GM21447 (cell line): ENCODE results near the gene CTNNA2.

Experiments
- ATAC-seq: cut with Tn5 transposase; IDR thresholded peaks from one replicate; pipeline ENCODE4 v1.9.1; 2021; ENCODE audit not compliant: unreplicated experiment

CTNNA2 gene

DNA sequence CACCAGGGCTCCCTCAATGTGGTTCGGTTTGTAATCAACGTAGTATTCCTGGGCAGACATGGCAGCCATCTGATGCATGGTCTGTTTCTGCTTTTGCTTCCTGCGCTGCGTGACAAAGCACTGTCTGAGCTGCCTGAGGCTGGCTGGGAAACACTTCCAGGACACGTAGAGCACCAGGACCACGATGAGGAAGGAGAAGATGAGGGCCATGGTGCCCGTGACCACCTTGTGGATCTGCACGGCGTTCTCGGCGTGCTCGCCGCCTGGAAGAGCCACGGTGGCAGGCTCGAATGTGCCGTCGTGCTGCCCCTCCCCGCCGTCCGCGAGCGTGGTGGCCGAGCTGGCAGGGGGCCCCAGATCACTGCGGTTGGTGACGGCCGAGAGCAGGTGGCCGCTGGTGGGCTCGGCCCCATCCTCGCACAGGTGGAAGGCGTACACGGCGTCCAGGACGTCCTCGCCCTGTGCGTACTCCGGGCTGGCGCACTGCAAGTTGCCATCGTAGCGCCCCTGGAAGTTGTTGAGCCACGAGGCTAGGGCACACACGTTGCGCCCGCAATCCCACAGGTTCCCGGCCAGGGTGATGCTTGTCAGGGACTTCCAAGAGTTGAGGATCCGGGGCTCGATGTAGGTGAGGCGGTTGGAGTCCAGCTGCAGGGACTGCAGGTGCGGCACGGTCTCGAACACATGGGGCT lies 789.6 kb downstream of the CTNNA2 start:
- ATAC-seq: no peak

DNA sequence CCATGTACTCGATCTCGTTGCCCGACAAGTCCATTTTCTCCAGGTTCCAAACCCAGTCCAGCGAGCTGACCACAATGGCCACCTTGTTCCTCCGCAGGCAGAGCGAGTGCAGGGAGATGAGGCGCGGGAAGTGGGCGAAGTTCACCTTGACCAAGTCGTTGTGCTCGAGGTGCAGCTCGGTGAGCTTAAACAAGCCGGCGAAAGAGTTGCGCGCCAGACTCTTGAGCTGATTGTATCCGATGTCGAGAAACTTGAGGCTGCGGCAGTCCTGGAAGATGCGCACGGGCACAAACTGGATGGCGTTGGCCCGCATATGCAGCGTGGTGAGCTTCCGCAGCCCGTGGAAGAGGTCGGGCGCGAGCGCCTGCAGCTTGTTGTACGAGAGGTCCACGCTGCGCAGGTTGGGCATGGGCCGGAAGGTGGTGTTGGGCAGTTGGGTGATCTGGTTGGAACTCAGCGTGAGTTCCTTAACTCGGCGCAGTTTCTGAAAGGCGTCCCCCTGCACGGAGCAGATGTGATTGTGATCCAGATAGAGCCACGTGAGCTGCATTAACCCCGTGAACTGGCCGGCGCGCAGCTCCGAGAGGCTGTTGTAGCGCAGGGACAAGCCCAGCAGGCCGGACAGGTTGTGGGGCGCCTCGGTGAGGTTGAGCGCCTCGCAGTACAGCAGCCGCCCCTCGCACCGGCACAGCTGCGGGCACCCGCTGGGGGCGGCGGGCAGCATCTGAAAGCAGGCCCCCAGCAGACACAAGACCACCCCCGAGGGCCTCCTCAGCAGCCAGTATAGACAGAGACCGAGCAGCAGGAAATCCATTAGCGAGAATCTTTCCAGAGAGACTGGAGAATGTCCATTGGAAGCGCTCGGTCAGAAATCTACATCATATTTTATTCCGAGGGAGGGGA lies 790.4 kb downstream of the CTNNA2 start:
- no peak for ATAC-seq

DNA sequence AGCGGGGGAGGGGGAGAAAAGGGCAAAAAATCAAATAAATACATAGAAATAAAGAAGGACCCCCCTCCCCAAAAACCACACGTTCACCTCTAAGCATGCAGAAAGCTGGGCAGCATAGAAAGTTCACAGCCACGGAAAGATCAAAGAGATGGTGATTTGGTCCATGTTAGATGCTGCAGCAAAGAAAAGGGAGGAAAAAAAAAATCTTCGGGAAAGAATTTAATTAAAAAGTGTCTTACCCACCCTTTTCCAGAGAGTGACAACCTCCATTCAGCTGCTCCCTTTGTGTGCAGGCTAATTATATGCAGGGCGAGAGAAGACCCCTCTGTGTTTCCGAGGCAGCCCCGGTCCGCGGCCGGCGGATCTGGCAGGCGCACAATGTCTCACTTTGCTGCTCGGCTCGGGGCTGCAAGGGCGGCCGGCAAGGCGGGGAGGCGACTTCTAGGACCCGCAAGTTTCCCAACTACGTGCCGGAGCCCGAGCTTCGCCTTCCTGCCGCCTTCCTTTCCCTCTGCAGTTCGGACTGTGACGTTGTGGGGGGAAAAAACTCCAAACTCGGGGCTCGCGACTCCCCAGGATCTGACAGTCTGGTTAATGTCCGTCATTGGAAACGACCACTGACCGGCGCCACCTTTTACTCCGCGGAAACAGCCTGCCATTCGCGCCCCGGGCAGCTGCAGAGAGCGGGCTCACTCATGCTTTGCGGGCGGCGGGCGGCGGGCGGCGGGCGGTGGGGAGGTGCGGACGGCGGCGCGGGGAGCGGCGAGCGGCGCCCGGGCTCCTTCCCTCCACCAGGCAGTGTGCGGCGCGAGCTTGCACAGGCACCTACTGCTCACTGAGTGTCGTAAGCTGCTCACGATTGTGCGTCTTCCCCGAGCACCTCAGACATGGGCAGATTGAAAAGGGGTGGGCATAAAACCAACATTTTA lies 791.3 kb downstream of the CTNNA2 start, which contains the start of gene LRRTM1:
Gene LRRTM1, minus strand, starts transcription at position 844 of the 929 bp plus-strand sequence. CDS start 933 bp downstream, outside the sequence.
- no peak for ATAC-seq

DNA sequence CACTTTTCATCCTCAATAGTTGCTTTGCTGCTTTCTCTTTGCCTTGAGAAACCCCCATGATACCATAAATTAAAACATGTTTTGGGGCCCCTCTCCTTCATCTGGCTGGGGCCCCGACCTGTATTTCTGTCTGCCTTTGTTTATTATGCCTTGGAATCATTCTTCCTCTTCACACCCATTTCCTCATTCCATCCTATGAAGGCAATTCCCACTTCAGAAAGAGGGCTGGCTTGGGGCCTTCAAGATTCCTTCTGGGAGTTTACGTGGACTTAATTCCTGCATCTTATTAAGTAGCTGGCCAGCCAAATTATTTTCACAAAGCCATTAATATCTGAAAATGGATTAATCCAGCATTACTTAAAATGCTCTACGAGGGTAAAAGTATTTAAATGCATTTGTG lies 798.5 kb downstream of the CTNNA2 start:
- no peak for ATAC-seq

DNA sequence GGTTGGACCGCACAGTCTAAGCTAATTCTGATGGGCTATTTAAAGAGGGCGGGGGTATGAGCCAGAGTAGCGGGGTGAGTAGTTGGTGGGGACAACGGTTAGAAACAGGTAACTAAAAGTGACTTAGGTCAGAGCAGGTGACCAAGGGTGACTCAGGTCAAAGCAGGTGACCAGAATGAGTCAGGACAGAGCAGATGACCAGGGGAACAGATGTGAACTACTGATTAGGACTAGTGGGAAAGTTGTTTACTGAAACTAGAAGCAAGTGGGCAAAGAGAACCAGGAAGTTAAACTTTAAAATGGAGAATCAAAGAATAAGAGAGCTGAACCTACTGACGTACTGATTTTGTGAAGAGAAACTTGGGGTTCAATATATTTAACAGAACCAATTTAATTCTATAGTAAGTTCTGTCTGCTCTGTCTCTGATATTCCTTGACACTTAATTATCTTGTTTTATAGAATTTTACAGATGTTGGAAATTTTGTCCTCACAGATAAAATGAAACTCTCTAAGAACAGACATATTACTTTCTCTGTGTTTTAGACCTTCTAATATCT lies 799.5 kb downstream of the CTNNA2 start:
- ATAC-seq: no peak

DNA sequence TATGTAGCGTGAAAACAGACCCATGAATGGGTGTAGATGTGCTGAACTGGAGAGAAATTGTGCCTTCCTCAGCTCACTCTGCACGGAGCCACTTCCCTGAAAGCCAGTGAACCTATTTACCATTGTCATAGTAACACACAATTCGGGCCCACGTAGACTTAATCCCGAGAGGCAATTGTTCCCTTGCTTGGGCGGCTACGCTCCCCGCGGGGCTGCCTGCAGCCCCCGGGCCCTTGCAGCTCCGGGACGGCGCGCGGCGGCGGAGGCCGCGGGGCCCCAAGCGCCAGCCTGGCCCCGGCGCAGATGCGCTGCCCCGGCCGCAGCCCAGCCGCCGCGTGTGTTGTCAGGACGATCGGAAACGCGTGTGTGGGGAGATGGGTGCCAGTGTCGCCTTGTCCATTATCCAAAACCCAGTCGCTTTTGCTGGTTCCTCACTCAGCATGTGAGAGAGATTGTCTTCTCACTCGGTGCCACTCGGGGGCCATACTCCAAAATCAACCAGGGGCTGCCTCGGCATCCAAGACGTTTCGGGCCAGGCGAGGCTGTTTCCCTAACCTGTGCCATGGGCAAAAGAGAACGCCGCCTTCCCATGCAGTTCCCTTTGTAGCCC lies 809.6 kb downstream of the CTNNA2 start:
- ATAC-seq: no peak

DNA sequence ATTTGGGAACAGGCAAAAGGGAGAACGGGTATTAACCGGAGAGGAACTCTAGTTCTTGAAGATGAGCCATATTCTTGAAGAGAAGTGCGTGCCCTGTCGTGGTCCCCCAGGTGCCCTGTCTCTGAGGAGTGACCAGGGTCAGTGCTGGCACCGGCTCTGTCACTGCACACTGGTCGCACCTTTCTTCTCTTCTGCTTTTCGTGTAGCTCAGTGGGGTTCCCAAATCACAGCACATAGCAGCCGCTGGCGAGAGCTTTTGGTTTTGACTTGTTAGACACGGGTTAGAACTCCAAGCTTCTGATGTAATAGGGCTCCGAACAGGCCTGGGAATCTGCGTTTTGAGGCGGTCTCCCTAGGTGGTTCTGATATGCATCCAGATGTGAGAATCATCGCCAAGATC lies 810.1 kb downstream of the CTNNA2 start:
- ATAC-seq: no peak

DNA sequence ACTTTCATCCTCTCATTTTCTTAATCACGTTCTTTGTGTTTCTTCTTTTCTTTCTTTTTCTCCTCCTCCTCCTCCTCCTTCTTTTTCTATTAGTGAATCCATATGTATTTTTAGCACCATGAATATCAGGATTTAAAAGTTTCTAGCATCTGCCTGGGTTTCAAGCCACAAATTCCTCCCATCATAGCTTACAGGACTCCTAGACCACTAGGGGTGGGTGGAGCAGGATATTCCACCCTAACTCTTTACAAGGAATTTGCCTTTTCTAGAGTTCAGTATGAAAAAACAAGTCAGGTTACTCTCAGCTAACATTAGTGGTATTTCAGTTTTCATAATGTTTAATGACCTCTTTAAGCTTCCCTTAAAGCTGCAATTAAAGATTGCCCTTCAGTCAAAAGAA lies 810.8 kb downstream of the CTNNA2 start:
- ATAC-seq: no peak

DNA sequence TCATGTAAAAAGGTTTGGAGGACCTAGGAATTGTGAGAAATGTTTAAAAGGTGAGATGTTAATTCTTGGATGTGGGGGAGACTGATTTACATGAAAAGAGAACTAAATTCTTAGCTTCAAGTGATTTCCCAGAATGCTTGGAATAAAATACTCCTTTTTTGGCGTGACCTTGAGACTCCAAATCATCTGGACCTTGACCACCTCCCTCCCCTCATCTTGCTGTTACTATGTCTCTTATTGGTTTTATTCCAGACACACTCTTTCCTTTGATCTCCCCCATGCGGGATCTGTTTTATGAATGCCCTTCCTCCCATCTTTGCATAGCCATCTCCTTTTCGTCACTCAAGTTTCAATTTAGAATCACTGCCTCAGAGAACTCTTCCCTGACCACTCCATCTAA lies 811.7 kb downstream of the CTNNA2 start:
- ATAC-seq: no peak

DNA sequence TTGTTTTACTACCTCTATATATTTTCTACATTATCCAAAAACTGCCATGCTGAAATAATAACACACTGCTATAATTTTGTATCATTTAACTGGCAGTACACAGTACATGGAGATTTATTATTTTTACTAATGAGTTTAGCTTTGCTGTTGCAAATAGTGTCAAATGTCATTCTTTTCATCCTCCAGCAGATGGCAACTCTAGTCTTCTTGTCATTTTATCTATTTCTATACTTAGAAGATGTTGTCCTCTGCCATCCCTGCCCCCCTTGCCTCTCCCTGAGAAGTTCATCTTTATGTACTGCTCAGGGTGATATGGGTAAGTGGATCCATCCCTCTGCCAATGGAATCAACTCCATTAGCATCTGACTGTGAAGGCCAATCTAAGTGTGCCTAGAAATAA lies 813.4 kb downstream of the CTNNA2 start:
- ATAC-seq: no peak

DNA sequence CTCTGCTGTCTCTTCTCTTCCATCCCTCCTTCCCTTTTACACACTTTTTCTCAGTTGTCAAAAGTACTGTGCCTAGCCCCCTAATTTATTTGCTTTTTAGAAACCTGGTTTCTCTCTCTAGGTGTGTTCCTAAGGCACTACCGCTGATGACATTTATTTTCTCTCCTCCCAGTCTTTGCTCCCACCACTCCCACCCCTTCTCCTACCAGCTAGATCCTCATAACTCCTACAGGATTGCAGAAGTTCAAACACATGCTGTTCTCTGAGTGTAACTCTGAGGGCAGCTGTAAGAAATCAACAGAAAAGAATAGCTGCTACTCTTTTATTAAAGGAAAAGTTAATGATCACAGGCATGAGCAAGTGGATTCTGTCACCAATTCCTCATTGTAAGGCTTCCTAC lies 814.0 kb downstream of the CTNNA2 start:
- no peak for ATAC-seq

DNA sequence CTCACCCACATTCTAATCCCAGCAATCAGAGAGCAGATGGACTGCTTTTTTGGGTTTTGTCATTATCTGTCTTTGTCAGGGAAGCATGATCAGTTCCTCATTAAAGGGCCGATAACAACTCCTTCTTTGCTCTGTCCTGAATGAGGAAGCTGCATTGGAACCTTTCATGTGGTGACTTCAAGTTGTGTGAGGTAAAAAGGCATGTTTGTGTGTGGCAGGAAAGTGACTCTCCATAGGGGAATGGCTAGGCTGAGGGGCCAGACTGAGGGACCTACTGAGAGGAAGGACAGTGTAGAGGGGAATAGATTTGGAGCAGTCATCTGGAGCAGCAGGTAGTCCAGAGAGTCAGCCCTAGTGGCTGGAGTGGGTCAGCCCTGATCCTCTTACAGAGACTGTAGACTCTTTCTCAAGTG lies 815.3 kb downstream of the CTNNA2 start:
- ATAC-seq: no peak

DNA sequence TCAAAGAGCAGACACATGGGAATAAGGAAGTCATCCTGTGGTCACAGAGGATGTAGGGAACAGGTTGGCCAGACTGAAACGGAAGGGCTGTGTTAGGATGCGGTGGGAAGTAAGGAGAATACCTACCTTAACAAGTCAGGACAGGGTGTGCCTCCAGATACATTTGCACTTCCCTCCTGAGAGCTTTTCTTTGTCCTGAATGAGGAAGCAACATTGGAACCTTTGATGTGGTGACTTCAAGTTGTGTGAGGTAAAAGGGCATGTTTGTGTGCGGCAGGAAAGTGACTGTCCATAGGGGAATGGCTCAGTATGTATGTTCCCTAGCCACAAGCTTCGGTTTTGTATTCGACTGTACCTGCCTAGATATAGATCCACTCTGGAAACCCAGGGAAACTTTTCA lies 816.6 kb downstream of the CTNNA2 start:
- no peak for ATAC-seq

DNA sequence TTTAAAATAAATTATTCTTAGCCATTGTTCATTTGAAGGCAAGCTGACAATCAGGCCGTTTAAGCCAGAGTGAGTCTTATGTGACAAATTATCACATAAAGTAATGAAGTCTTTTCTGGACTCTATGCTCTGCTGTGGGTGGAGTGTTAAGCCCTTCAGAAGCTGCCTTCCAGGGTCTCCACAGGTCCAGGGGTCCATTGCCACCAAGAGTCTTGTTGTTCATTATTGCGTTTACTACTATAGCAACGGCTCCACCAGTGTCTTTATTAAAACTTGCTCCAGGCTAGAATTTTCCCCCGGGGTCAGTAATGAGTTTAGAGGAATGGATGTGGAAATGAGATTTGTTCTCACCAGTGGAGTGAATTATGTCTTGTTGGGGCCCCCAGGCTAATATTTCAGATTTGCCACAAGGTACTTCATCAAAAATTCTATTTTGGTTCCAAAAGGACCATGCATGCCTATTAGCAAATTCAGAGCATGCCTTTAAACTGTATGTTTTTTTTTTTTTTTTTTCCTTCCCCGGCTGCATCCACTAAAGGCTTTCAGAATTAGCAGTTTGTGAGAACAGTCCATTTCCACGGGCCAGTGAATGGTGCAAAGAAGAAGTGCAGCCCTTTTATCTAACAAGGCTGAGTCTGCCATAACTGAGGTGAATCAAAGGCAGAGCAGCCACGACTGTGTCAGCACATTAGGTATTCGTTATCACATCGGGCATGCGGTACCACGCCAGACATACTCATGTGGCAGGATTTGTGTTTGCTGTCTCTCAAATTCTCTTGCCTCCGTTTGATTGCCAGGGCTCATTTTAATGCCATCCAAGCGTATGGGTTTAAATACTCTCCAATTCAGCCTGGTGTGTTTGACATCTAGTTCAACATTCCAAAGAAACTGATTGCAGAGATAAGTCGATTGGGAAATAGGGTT lies 817.9 kb downstream of the CTNNA2 start:
- no peak for ATAC-seq

DNA sequence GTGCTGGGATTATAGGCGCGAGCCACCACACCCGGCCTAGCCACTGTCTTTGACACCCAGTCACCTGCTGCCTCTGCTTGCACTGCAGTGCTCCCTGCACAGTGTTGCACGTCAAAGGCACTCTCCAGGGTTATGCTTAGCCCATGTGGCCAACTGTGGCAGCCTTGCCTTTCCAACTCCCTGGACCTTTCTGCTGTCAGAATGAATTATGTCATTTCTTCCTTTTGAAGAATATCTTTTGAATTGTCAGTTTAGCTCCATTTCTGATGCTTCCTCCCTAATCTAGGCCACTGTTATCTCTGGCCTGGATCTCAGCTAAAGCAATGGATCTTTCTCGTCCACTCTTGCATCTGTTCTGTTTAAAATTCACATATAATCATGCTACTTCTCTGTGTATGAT lies 821.0 kb downstream of the CTNNA2 start:
- ATAC-seq: no peak

DNA sequence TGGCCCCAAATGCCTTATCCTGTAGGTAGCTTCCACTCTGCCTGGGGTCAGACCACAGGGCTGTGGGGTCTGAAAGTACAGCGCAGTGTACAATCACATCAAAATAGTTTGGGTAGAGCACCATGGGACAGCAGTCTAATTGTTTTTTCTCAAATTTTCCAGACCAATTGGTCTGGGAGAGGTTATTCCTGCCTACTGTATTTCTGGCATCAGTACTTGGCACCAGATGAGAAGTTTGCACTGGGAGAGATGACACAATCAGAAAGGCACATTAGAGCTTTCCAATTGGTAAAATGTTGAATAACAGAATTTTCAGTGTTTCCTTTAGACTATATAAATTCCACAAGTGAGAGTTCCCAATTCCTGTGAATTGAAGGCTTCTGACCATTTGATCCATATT lies 822.6 kb downstream of the CTNNA2 start:
- ATAC-seq: no peak

DNA sequence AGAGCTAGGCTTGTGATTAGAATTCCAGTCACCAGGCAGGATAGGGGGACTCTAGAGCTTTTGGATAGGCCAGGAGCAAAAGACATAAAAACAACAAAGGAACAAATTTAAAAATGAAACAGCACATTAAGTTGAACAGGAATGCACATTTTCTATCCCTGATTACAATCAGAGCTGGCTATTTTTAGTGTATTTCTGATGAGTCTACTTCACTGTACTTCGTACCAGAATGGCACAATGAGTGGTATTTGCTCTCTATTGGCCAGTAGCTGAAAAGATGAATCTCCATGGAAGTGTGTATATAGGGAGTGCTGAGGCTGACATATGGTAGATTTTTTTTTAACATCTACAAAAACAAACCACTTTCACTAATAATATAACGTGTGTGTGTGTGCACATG lies 825.9 kb downstream of the CTNNA2 start:
- no peak for ATAC-seq

DNA sequence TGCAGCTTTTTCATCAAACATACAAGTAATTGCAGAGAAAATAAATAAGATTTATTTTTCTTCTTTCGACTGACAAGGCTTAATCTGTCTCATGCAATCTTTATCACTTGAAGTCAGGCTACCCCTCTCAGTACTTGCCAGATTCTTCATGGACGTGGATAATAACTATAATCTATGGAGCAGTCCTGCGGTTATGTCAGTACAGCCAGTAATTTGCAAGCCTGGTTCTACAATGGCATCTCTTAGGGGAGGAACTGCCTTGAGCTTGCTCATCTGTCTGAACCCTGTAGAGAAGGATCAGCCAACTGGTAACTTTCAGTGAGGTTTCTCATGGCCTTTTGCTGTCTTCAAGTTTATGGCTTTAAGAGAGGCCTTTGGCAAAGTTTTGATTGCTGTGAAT lies 827.2 kb downstream of the CTNNA2 start:
- no peak for ATAC-seq

DNA sequence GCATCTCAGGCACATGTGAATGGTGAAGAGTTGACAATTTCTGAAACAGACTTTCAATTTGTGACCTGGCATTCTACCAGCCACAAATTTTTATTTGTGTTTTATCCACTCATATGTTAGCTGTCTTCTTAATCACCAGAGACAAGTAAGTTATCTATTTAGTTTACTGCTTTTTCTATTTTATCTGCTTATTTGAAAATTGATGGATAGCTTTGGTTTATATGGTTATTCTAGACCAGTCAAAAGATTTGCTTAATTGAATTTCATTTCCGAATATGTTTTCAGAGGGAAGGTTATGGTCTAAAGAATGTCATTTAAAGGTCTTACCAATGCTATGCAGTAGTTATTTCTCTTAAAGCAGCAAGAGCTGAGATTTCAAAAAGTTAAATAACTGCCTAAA lies 835.2 kb downstream of the CTNNA2 start:
- no peak for ATAC-seq
